Measurements from ENCODE around the gene FLT3. TPM values are rescaled to one million over a fixed set of nuclear protein-coding genes. Genes with fewer than 3 reads are reported as not detected.

FLT3 gene
- total and polyA plus RNA-seq, 4 donors: 0.14 to 0.84 (median 0.42) TPM

GRCh38 chr13:27980280-27980998, 119.9 kb downstream of the FLT3 start:
- Histone ChIP-seq H3K9ac (ENCODE audit: low read depth in 1 of 2, low read length in 2 of 2) (no peak overlapping the region), H3K27me3 (ENCODE audit: control insufficient read depth in 4 of 4, insufficient read depth in 4 of 4, low read length in 3 of 4) (peaks cover 14 to 37% (median 26%) of the 10 kb centered on the region in 4 donors), H3K36me3 (ENCODE audit: control insufficient read depth in 4 of 4, insufficient read depth in 3 of 4, low read depth in 1 of 4, low read length in 3 of 4) (no peaks in the 10 kb centered on the region), H3K4me3 (ENCODE audit: low read depth in 1 of 3, low read length in 3 of 3) (peak overlapping the region in 1 of 3 donors; percentile 12), H3K4me1 (ENCODE audit: control insufficient read depth in 4 of 4, insufficient read depth in 4 of 4, low read length in 3 of 4) (peaks cover 6 to 39% (median 30%) of the 10 kb centered on the region in 4 donors), H3K27ac (ENCODE audit: low read depth in 1 of 2, low read length in 2 of 2) (no peak overlapping the region), H3K9me3 (ENCODE audit: control insufficient read depth in 4 of 4, low read length in 3 of 4) (no peaks in the 10 kb centered on the region)
- TF ChIP-seq EGR1 (IDR thresholded peaks at IDR 0.05; ENCODE audit: low read depth in 2 of 2): no peak
- peak in 1 of 2 donors; percentile 34 for TF ChIP-seq HNF4A (conservative IDR thresholded peaks at IDR 0.05)
- no peak for TF ChIP-seq YY1 (IDR thresholded peaks at IDR 0.05)
- no peak for TF ChIP-seq ATF3 (IDR thresholded peaks at IDR 0.05)
- TF ChIP-seq FOXA1 (IDR thresholded peaks at IDR 0.05): no peak
- no peak for DNase-seq (ENCODE audit: low spot score)
- 8% methylated on average over 54 of the region's 54 CpGs for WGBS

GRCh38 chr13:27979765-27980279, 120.6 kb downstream of the FLT3 start:
- H3K9ac ChIP-seq (ENCODE audit: low read depth in 1 of 2, low read length in 2 of 2): no peak overlapping the region
- DNase-seq (ENCODE audit: low spot score): no peak
- H3K4me3 ChIP-seq (ENCODE audit: low read depth in 1 of 3, low read length in 3 of 3): peak overlapping the region in 1 of 3 donors; percentile 24
- H3K4me1 ChIP-seq (ENCODE audit: control insufficient read depth in 4 of 4, insufficient read depth in 4 of 4, low read length in 3 of 4): peaks cover 6 to 41% (median 32%) of the 10 kb centered on the region in 4 donors
- peaks cover 16 to 37% (median 28%) of the 10 kb centered on the region in 4 donors for H3K27me3 ChIP-seq (ENCODE audit: control insufficient read depth in 4 of 4, insufficient read depth in 4 of 4, low read length in 3 of 4)
- 8% methylated on average over 15 of the region's 15 CpGs for WGBS
- no peak overlapping the region for H3K27ac ChIP-seq (ENCODE audit: low read depth in 1 of 2, low read length in 2 of 2)
- TF ChIP-seq JUND (IDR thresholded peaks at IDR 0.05): no peak
- TF ChIP-seq ATF3 (IDR thresholded peaks at IDR 0.05): no peak
- TF ChIP-seq YY1 (IDR thresholded peaks at IDR 0.05): no peak
- TF ChIP-seq HNF4G (IDR thresholded peaks at IDR 0.05): no peak
- TF ChIP-seq RXRA (IDR thresholded peaks at IDR 0.05): no peak
- TF ChIP-seq SP1 (IDR thresholded peaks at IDR 0.05): no peak
- no peak for TF ChIP-seq EGR1 (IDR thresholded peaks at IDR 0.05; ENCODE audit: low read depth in 2 of 2)
- no peak for TF ChIP-seq NR2F2 (IDR thresholded peaks at IDR 0.05)
- TF ChIP-seq MAX (IDR thresholded peaks at IDR 0.05): no peak
- TF ChIP-seq CTCF (IDR thresholded peaks at IDR 0.05; ENCODE audit: low read depth, low read length, missing input control): no peak
- TF ChIP-seq GABPA (IDR thresholded peaks at IDR 0.05 in 1 of 2, conservative IDR thresholded peaks at IDR 0.05 in 1 of 2): no peak
- TF ChIP-seq REST (IDR thresholded peaks at IDR 0.05): no peak
- H3K36me3 ChIP-seq (ENCODE audit: control insufficient read depth in 4 of 4, insufficient read depth in 3 of 4, low read depth in 1 of 4, low read length in 3 of 4): no peaks in the 10 kb centered on the region
- no peaks in the 10 kb centered on the region for H3K9me3 ChIP-seq (ENCODE audit: control insufficient read depth in 4 of 4, low read length in 3 of 4)

Data from liver (tissue), 9 donors.